Sigmoid colon (tissue), 4 donors: ENCODE data around the gene KCTD1.

Experiments used
- CTCF ChIP-seq, 4 experiments: fragments of 450-650 bp in 3 of 4; fragments of 200-600 bp in 1 of 4; IDR thresholded peaks; one replicate each; pipeline ENCODE4 v1.5.1; 2016 to 2019; ENCODE audit warnings: antibody characterized with exemption in 4 of 4, mild to moderate bottlenecking in 3 of 4, moderate library complexity in 2 of 4
- POLR2A ChIP-seq, 2 donors: fragments of 450-650 bp; IDR thresholded peaks; one replicate each; pipeline ENCODE4 v1.6.1; 2016; ENCODE audit warnings: antibody characterized with exemption in 2 of 2, mild to moderate bottlenecking in 2 of 2, moderate library complexity in 2 of 2
- POLR2AphosphoS5 ChIP-seq, 4 donors: sonication (generic); formaldehyde crosslinking; IDR thresholded peaks; one replicate each; pipeline ENCODE4 v1.6.1; 2017; ENCODE audit warnings: antibody characterized with exemption in 4 of 4

- TF ChIP-seq POLR2A (IDR thresholded peaks at IDR 0.05) (no peak), CTCF (IDR thresholded peaks at IDR 0.05) (no peak), POLR2AphosphoS5 (IDR thresholded peaks at IDR 0.05) (no peak)
These were observed 115.5 kb downstream of the KCTD1 start for GRCh38 chr18:26432651-26433424.
